HG02970 (cell line): Measurements from ENCODE around the gene MRPL39.

Experiments used
- ATAC-seq: cut with Tn5 transposase; IDR thresholded peaks from one replicate; pipeline ENCODE4 v1.9.1; 2021; ENCODE audit warnings: mild to moderate bottlenecking, moderate library complexity, moderate number of reproducible peaks; ENCODE audit not compliant: unreplicated experiment, low FRiP score

Gene MRPL39

GRCh38 chr21:25571726-25572121 lies 35.6 kb downstream of the MRPL39 start:
- no peak for ATAC-seq

DNA sequence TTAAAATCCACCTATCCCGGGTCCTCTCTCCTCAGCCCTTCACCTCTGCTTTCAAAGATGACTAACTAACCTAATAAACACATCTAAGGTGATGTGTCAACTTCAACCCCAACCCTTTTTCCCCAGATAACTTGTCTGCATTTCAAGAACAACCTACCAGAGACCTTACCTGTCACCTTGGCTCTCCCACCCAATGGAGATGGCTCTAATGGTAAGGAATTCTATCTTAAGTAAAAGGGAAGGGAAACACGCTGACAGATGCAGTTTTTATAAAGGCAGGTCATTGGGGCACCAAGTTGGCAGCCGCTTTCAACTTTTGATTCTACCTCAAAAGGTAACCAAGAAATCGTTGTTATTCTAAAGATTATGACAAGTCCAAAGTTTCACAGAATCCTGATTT lies 37.6 kb downstream of the MRPL39 start:
- ATAC-seq: no peak

- no peak for ATAC-seq
These were observed 38.2 kb downstream of the MRPL39 start for GRCh38 chr21:25569084-25569483.

- ATAC-seq: no peak
These were observed 39.0 kb downstream of the MRPL39 start for GRCh38 chr21:25568246-25568645.

DNA sequence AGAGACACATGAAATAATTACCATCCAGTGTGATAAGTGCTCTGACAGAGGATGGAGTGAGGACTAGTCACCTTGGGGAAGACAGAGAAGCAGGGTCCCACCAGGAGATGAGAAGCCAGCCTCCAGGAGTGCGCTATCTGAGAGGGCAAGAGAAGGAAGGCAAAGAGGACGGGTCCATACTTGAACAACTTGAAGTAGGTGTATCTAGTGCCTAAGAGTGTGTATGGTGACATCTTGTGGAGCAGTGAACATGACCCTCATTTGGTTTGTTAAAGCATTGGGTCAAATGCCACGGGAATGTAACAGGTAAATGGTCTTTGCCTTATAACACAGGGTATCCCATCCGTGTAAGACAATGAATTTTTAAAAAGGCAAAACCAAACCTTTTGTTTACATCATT lies 39.8 kb downstream of the MRPL39 start:
- ATAC-seq: no peak

- ATAC-seq: no peak
These were observed 40.6 kb downstream of the MRPL39 start for GRCh38 chr21:25566645-25567044.

DNA sequence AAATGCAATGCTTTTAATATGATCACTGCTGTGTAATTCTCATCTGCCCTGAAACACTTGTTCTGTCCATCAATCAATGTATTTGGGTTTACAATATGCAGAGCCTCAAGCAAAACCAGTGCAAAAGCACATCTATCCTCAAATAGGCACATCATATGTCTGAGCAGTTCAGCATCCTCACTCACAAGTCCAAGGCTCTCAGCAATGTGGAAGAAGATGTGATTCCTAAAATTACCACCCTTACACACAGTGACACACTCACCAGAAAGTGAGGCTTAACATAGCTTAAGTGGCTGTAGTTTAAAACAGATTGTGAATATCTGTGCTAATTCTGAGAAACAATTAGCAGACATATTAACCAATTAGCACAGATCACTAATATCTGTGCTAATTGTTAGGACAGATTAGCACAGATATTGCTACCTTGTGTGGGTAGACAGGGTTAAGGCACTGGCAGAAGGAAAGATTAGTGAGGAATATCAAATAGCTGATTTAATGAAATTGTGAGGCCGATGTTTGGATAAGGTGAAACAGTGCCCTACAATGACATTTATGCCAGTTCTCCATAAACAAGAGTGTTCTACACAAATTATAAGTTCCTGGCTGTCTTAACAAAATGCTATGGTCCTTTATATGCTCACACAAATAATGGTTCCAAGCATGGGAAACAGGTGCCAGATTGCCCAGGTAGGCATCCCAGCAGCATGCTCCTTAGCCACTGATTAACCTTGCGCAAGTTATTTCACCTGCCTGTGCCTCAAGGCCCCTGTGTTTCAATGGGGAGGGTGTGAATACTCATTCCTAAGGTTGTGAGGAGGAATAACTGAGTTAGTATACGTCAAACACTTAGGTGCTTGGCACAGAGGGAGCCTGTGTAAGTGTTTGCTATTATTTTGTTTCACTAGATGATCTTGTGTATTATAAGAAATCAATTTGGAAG lies 41.7 kb downstream of the MRPL39 start:
- no peak for ATAC-seq

DNA sequence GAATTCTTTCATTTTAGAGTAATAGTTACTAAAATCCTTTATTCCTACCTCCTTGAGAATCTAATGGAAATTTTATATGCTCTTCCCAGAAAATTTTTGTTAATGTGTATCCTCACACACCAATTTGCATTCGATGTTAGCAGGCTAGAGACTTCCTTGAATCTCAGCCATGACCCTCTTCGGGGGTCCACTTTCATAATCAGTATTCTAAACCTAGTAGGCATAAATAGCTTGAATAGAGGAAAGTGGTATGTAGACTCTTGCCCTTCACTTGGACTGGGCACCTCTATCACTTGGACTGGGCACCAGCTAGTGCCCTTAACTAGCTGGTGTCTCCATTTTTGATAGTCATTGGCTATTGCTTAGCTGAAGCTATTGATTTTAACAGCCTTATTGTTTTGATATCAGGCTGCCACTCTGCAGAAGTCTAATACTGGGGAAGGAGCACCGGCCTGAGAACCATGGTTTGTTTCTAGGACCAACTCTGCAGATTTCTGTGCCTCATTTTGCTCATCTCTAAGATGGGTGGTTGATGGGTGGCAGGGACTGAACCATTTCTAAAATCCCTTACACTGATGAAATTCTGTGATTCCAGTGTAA lies 42.8 kb downstream of the MRPL39 start:
- no peak for ATAC-seq

DNA sequence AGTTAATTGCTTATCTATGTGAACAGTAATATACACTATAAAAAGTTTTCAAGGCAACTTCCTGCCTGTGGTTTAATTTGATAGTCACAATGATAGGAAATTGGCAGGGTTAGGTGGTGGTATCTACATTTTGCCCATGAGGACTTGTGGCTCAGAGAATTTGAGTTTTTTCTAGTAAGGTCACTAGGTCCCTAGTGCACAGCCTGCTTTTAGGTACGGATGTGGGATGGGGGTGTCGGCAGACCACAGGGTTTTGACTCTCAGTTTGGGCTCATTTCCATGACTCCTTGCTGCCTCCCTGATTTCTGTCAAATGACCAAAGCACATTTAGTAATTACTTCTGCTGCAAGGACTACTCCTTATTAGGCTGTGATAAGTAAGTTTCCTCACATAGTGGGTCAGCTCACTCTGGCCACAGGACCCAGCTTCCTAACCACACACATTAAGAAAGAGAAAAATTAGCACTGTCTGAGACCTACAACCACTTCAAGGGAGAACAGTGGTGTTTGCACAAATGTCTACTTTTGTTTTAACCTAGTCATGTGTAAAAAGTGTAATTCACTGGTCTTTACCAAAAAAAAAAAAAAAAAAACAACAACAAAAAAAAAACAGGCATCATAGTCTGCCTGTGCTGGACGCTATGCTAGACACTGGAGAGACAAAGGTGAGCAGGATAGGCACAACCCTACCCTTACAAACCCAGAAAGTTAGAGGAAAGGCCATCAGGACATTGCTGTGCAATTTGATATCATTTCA lies 43.7 kb downstream of the MRPL39 start:
- ATAC-seq: no peak

DNA sequence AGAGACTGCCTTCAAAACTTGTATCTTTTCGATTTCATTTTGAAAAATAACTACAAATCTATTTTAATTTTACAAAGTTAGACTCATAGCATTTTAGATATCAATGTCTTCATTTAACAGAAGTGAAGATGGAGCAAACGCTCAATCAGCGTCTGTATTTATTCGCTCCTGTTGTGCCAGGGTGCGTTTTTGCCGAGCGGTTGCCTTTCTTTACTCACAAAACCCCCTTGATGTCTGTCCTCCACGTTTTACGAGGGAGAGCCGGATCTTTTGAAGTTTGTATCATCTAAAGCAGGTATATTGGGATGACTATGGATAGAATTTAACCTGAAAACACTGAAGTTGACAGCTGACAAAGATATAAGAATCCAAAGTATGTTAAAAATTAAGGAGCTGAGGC lies 44.6 kb downstream of the MRPL39 start:
- no peak for ATAC-seq

DNA sequence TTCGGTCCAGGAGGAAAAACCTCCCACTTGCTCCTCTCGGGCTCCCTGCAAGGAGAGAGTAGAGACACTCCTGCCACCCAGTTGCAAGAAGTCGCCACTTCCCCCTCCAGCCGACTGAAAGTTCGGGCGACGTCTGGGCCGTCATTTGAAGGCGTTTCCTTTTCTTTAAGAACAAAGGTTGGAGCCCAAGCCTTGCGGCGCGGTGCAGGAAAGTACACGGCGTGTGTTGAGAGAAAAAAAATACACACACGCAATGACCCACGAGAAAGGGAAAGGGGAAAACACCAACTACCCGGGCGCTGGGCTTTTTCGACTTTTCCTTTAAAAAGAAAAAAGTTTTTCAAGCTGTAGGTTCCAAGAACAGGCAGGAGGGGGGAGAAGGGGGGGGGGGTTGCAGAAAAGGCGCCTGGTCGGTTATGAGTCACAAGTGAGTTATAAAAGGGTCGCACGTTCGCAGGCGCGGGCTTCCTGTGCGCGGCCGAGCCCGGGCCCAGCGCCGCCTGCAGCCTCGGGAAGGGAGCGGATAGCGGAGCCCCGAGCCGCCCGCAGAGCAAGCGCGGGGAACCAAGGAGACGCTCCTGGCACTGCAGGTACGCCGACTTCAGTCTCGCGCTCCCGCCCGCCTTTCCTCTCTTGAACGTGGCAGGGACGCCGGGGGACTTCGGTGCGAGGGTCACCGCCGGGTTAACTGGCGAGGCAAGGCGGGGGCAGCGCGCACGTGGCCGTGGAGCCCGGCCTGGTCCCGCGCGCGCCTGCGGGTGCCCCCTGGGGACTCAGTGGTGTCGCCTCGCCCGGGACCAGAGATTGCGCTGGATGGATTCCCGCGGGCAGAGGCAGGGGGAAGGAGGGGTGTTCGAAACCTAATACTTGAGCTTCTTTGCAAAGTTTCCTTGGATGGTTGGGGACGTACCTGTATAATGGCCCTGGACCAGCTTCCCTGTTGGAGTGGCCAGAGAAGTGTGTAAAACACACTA lies 45.3 kb downstream of the MRPL39 start:
- peak; percentile 45 for ATAC-seq

DNA sequence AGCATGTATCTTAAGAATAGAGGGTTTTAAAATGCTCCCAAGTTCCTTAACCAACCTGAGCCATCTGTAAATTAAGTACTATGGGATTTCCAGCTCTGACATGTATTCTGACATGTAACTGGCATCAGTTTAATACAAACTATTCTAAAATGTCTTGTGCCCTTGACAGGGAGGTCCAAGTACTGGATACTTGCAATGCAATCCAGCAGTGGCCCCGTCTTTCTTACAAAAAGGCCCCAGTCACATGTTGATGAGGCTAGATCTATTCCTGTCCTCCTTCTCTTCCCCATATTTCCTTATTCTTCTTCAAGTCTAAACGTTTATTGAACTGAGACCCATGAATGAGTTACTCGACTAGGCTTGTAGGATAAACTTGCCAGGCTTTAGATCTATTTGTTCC lies 46.4 kb downstream of the MRPL39 start:
- no peak for ATAC-seq

DNA sequence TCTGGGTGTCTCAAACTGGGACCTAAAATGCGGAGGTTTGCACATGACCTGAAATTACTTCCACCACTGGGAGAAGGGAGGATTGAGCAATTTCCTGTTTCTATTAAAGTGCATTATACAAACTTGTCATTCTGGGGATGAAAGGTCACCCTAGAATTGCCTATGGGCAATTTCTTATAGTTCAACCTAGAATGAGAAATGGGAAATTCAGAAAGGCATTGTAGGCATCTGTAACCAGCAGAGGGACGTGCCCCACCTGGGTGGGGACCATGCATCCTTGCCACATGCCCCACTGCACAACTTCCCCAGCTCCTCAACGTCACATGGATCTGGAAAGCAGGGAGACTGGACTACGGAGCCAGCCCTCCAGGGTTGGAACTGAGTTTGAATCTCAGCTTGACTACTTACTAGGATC lies 47.0 kb downstream of the MRPL39 start:
- ATAC-seq: no peak

- ATAC-seq: no peak
These were observed 47.5 kb downstream of the MRPL39 start for GRCh38 chr21:25559746-25560145.

GRCh38 chr21:25558123-25558522 lies 49.2 kb downstream of the MRPL39 start:
- ATAC-seq: no peak

DNA sequence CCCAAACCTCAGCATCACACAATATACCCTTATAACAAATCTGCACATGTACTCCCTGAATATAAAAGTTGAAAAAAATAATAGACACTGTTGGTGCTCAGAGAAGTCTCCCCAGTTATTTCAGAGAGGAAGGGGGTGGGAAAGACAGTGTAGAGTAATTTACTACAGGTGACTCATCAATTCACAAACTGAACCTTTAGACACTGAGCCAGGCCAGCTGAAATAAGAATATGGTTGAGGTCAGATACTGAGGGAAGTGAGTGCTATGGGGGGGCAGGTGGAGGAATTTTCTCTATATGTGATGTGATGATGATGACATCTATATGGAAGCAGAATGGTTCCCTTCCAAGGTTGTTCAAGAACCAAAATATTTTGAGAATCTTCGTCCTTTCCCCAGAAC lies 50.1 kb downstream of the MRPL39 start:
- ATAC-seq: no peak

GRCh38 chr21:25556091-25556490 lies 51.2 kb downstream of the MRPL39 start:
- ATAC-seq: no peak

- ATAC-seq: no peak
These were observed 51.8 kb downstream of the MRPL39 start for GRCh38 chr21:25555492-25555891.

DNA sequence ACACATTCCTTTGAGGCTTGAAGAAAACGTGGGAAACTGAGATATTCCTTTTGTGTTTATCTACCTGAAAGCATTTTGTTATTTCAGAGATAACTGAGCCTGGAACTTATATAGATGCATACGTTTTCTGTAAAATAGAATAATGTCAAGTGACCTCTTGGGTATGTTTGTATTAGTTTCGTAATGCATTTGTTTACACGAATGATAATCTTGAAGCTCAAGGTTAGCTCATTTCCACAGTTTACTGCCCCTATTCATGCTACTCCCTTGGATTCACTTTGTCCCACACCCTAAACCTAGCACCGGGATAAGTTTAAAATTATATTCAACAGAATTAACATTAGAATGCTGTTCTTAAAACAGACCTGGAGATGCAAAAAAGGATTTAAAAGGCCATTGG lies 54.4 kb downstream of the MRPL39 start:
- ATAC-seq: no peak

GRCh38 chr21:25551569-25551968 lies 55.7 kb downstream of the MRPL39 start:
- ATAC-seq: no peak
